NOMO-1 (cell line): Measurements from ENCODE around the gene TMEM63B.
"Not testable (repeated sequence)": the region's sequence is repeated elsewhere in the genome, so short reads cannot be mapped to it uniquely, and the experiment has no call there.

Source experiments
- DNase-seq, 2 experiments: peaks; one replicate each; lab custom pipeline; 2025; ENCODE audit not compliant: unreplicated experiment in 2 of 2; lab: John Stamatoyannopoulos, UW

The TMEM63B gene

GRCh38 chr6:44127186-44128019, at the start of gene TMEM63B, which contains the start of gene MRPL14:
TMEM63B (plus strand) TSS chr6:44127554; CDS start chr6:44134585, 7,031 bp downstream.
MRPL14 (minus strand) TSS chr6:44127452; CDS start chr6:44116611, 10,841 bp downstream.
- peak; percentile 63 to 90 for DNase-seq

DNA sequence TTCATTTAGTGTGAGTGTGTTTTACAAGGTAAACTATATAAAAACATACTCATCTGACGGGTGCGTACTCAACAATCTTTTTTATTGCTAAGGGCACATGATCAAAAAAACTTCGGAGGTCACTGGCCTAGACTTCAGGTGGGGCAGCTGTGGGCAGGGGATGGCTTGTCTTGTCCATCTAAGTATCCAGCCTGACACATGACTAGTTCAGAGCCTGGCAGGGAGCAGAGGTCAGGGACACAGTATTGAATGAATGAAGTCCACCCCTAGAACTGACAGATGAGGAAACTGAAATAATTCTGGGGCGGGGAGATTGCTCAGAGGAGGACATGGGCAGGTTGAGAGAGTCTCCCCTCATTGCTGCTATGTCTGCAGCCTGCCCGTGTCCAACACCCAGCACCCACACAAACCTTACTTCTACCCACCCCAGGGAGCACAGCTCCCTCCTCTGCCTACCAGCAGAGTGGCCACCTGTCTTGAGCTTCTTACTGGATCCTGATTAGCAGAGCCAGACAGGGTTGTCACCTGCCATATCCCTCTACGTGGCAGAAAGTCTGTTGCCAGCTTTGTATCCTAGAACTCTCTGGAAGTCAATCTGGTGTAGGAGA, 49.0 kb upstream of the TMEM63B start:
- DNase-seq: no peak

DNA sequence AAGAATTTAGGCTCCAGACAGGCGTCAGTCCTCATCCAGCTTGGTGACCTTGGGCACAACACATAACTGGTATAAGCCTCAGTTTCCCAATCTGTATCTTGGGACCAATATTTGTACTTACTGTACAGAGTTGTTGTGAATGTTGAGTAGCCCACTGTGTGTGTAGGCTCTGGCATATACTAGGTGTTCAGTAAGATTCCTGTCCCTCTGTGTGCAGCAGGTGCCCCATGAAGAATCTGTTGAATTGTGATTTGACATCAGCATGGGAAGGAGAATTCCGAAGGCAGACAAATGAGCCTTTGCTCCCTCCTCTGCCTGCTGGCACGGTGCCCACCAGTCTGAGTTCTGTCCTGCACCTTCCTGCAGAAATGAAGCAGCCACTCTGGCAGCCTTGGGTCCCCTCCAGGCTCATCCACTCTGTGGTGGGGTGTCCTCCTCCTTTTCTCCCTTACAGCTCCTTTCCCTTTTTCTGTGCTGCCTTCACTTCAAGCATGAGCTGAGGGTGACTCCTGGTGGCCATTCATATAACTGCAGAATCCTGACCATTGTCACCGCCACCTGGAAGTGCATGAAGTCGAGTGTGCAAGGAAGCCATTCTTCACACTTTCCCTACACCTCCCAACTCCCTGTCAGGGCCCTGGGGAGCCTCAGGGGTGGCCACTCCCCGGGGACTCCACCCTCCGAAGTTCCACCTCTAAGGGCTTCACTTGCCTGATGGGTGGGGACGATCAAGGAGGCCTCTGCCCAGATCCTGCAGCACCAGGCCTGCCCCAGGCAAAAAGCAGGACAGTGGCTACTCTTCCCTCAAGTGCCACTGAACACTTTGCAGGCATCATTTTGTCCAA, 48.3 kb upstream of the TMEM63B start:
- DNase-seq: no peak

GRCh38 chr6:44079672-44080071, 47.7 kb upstream of the TMEM63B start:
- DNase-seq: no peak

GRCh38 chr6:44080561-44081521, 46.5 kb upstream of the TMEM63B start:
- peak in 1 of 2 experiments; percentile 6 for DNase-seq

- DNase-seq: no peak
These were observed 45.6 kb upstream of the TMEM63B start for GRCh38 chr6:44081753-44082152.

DNA sequence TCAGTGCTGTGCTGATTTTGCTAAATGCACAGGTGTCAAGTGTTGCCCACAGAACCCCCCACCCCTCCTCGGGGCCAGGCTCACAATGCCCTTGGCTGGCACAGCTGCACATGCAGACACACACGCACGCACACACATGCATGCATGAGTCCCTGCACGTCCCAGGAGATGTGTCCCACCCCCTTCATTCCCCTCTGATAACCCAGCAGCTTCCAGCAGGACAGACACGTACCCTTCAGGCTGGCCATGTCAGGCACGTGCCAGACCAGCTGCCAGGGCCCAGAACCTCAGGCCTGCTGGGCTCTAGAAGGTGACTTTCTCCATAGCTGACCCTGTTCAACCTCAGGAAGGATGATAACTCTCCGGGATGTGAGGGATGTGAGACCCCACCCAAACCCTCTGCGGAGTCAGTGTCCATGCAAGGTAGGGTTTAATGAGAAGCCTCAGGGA, 44.5 kb upstream of the TMEM63B start:
- DNase-seq: no peak

GRCh38 chr6:44084231-44085014, 42.9 kb upstream of the TMEM63B start:
- no peak for DNase-seq

GRCh38 chr6:44085219-44085618, 42.1 kb upstream of the TMEM63B start:
- DNase-seq: no peak

GRCh38 chr6:44086931-44087574, 40.3 kb upstream of the TMEM63B start:
- DNase-seq: no peak

DNA sequence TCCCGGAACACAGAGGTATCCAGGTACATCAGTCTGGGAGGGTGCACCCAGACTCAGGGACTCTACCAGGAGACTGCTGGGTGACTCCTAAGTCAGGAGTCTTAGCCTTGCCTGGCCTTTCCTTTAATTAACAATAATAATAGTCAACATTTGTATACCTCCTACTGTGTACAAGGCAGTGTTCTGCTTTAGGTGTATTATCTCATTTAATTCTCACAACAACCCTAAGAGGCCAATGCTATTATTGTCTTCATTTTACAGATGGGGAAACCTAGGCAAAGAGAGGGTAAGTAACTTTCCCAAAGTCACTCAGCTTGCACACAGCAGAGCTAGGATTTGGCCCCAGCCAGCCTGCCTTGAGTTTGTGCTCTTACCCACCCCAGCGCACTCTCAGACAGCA, 39.7 kb upstream of the TMEM63B start:
- DNase-seq: no peak

- no peak for DNase-seq
These were observed 38.3 kb upstream of the TMEM63B start for GRCh38 chr6:44088827-44089590.

DNA sequence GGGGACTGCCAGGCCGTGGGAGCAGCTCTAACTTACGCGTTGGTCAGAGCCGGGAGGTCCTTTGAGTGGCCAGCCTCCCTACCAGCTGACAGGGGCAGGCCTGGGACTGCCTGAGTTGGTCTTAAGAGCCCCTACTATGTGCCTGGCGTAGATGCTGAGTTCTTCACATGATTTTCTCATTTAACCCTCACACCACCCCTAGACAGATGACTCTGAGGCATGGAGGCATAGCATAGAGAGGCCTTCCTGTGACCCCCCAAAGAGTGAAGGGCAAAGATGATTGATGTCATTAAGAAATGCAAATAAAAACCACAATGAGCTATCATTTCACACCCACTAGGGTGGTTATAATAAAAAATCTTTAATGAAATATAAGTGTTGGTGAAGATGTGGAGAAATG, 36.9 kb upstream of the TMEM63B start:
- DNase-seq: no peak

DNA sequence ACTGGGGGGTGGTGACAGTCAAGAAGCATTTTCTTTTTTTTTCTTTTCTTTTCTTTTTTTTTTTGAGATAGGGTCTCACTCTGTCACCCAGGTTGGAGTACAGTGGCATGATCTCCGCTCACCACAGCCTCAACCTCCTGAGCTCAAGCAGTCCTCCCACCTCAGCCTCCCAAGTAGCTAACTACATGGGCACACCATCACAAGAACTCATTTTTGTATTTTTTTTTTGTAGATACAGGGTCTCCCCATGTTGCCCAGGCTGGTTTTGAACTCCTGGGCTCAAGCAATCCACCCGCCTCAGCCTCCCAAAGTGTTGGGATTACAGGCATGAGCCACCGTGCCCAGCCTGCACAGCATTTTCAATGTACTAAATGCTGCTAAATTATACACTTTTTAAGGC, 36.0 kb upstream of the TMEM63B start:
- not testable (repeated sequence) for DNase-seq

- DNase-seq: no peak
These were observed 35.1 kb upstream of the TMEM63B start for GRCh38 chr6:44091981-44092884.

- DNase-seq: no peak
These were observed 34.3 kb upstream of the TMEM63B start for GRCh38 chr6:44093066-44093465.
